Fibroblast of villous mesenchyme (primary cell): ENCODE results near the gene ACD. TPM values are rescaled to one million over a fixed set of nuclear protein-coding genes. Genes with fewer than 3 reads are reported as not detected.

Experiments used
- DNase-seq: peaks from one replicate; pipeline ENCODE4 v3.0.0-alpha.2; 2010; ENCODE audit warnings: low read depth
- H3K4me3 ChIP-seq: 2 replicates; pipeline ENCODE4 v1.5.1; 2011; ENCODE audit warnings: low read depth, mild to moderate bottlenecking, low read length
- total RNA-seq: library from RNA; depleted of rRNA; stranded (reverse); fragments of >200 nt; gene quantifications from 2 replicates; pipeline ENCODE4 v1.2.3, GENCODE V29; 2012
- TF ChIP-seq, protein P1 (sequence below): IDR thresholded peaks from 2 replicates; pipeline ENCODE4 v1.5.1; 2012; ENCODE audit warnings: low read depth, mild to moderate bottlenecking, low read length; ENCODE audit not compliant: insufficient read depth

Gene ACD
- total RNA-seq = 15.1 and 19.3 TPM in 2 replicates

DNA sequence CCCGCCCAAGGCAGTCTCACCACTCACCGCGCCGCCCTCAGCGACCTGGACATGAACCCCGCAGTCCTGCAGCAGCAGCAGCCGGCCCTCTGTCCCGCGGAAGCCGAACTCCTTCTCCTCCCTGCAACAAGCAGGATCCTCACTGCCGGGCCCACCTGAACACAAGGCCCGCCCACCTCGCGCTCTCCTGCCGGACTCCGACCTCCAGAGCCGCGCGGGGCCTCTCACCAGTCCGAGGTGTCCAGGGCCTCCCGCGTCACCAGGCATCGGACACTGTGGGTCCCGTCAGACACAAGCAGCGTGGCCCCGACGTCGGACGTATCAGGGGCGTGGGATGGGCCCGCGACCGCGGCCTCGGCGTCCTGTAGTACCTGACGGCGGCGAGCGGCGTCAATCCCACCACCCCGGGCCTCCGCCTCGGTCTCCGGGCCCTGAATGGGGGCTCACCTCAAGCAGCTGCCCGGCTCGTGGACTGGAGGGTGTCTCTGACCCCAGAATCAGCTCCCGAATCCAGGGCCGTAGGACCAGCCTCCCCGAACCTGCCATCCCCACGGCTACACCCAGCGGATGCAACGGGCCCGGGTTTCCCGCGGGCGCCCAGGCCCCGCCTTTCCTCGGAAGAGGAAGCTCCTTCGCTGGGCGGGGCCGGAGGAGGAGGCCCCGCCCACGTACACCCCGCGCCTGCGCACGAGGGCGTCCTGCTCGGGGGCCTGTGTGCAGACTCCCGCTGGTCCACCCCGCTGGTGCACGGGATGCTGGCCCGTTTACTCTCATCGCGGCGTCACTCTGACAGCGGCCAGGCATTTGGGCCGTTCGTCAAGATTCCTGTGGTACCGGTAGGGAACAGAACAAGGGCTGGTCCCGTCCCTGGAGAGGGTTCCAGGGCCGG, at the start of gene ACD:
Gene ACD, minus strand, starts transcription at position 586 of the 889 bp plus-strand sequence. Its CDS starts 40 bp downstream, at position 546.
- DNase-seq = peak; percentile 90
- TF ChIP-seq, protein P1, sequence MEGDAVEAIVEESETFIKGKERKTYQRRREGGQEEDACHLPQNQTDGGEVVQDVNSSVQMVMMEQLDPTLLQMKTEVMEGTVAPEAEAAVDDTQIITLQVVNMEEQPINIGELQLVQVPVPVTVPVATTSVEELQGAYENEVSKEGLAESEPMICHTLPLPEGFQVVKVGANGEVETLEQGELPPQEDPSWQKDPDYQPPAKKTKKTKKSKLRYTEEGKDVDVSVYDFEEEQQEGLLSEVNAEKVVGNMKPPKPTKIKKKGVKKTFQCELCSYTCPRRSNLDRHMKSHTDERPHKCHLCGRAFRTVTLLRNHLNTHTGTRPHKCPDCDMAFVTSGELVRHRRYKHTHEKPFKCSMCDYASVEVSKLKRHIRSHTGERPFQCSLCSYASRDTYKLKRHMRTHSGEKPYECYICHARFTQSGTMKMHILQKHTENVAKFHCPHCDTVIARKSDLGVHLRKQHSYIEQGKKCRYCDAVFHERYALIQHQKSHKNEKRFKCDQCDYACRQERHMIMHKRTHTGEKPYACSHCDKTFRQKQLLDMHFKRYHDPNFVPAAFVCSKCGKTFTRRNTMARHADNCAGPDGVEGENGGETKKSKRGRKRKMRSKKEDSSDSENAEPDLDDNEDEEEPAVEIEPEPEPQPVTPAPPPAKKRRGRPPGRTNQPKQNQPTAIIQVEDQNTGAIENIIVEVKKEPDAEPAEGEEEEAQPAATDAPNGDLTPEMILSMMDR = no peak
- peak within 1 kb of the TSS; percentile 92 for H3K4me3 ChIP-seq

DNA sequence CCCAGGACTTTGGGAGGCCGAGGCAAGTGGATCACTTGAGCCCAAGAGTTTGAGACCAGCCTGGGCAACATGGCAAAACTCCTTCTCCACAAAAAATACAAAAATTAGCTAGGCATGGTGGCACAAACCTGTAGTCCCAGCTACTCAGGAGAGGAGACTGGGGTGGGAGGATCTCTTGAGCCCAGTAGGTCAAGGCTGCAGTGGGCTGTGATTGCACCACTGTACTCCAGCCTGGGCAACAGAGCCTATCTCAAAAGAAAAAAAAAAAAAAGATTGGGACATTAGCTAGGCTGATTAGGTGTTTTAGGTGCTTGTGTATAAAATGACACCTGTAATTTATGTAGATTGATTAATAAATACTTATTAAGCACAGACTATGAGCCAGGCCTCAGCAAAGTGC, 49.0 kb upstream of the ACD start:
- no peak for DNase-seq
- no peak overlapping the region for H3K4me3 ChIP-seq
- TF ChIP-seq, protein P1 = no peak

DNA sequence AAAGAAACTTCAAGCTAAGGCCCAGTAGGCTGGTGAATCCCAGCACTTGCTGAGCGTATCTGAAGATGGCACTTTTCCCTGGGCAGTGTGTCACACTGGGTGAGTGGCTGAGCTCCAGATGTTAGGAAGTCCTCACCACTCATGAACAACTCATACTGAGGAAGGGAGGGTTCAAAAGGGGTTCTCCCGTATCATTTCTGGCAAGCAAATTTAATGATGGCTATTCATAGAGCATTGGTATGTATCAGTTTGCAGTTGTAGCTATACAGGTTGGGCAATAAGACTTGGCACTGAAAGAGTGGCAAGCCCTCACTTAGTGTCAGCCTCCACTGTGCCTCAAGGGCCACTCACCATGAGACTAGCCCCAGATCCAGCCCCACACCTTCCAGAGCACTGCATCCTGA, 48.3 kb upstream of the ACD start:
- no peak overlapping the region for H3K4me3 ChIP-seq
- no peak for DNase-seq
- TF ChIP-seq, protein P1 = no peak

DNA sequence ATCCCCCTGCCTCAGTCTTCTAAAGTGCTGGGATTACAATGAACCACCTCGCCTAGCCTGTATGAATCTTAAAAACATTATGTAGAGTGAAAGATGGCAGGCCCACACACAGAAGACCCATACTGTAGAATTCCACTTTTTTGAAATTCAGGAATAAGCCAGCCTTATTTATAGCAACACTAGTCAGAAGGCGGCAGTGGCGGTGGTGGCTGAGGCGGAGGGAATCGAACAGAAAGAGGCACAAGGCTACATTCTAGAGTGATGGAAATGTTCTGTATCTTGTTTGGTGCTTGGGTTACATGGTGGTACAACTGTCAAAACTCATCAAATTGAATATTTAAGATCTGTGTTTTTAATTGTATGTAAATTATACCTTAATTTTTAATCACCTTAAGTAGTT, 47.7 kb upstream of the ACD start:
- TF ChIP-seq, protein P1 = no peak
- no peak for DNase-seq
- no peak overlapping the region for H3K4me3 ChIP-seq

DNA sequence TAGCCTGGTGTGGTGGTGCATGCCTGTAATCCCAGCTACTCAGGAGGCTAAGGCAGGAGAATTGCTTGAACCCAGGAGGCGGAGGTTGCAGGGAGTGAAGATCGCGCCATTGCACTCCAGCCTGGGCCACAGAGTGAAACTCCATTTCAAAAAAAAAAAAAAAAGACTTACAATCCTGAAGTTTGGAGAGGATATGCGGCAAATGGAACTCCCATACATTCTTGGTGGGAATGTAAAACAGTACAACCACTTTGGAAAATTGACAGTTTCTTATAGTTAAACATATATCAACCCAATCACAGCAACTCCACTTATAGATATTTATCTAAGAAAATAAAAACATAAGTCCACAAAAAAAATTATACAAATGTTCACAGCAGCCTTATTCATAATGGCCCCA, 47.1 kb upstream of the ACD start:
- TF ChIP-seq, protein P1 = no peak
- no peak overlapping the region for H3K4me3 ChIP-seq
- DNase-seq = no peak

DNA sequence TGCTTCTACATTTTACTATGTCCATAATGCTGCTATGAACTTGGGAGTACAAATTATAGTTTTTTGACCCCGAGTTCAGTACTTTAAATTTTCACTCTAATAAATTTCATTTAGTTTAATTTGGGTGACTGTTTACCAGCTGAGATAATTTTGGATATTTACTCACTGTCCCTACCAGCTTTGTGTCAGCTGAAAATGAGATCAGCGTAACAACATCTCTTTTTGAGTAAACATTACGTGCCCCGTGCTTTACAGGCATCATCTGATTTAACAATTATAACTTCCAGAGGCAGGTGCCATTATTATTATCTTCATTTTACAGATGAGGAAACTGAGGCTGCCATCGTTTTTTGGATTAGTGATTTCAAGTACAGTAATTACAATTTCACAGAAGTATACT, 44.0 kb upstream of the ACD start:
- TF ChIP-seq, protein P1 = no peak
- H3K4me3 ChIP-seq = no peak overlapping the region
- DNase-seq = no peak
